Fibroblast of lung (primary cell): Measurements from ENCODE around the gene ANKRD13A. TPM values are rescaled to one million over a fixed set of nuclear protein-coding genes. Genes with fewer than 3 reads are reported as not detected.
"Not testable (repeated sequence)": the region's sequence is repeated elsewhere in the genome, so short reads cannot be mapped to it uniquely, and the experiment has no call there.

Experiments used
- DNase-seq, 2 donors: peaks; one replicate each; pipeline versions ENCODE4 v3.0.0 to v3.0.0-alpha.2; 2010; ENCODE audit warnings: low read depth in 2 of 2
- H2AFZ ChIP-seq: 2 replicates; pipeline ENCODE4 v1.5.1; 2012; ENCODE audit warnings: low read length, control low read depth, inconsistent platforms
- H3K27ac ChIP-seq: 2 replicates; pipeline ENCODE4 v1.5.1; 2011; ENCODE audit warnings: low read length, control low read depth; ENCODE audit not compliant: insufficient read depth
- H3K27me3 ChIP-seq: 2 replicates; pipeline ENCODE4 v1.5.1; 2011; ENCODE audit warnings: mild to moderate bottlenecking, low read length; ENCODE audit not compliant: control insufficient read depth, insufficient read depth
- H3K36me3 ChIP-seq: 2 replicates; pipeline ENCODE4 v1.5.1; 2011; ENCODE audit warnings: low read length; ENCODE audit not compliant: control insufficient read depth, insufficient read depth
- H3K4me1 ChIP-seq: 2 replicates; pipeline ENCODE4 v1.5.1; 2011; ENCODE audit warnings: low read length; ENCODE audit not compliant: control insufficient read depth, insufficient read depth; ENCODE audit errors: extremely low read depth
- H3K4me2 ChIP-seq: 2 replicates; pipeline ENCODE4 v1.5.1; 2011; ENCODE audit warnings: low read length, control low read depth; ENCODE audit not compliant: insufficient read depth; ENCODE audit errors: extremely low read depth
- H3K4me3 ChIP-seq, 4 experiments: fragments of 200-600 bp in 1 of 4; sonication (generic) in 1 of 4; replicated peaks in 1 of 4; 2 replicates each; pipeline ENCODE4 v1.5.1; 2011 to 2016; ENCODE audit warnings: low read length in 4 of 4, low read depth in 3 of 4, mild to moderate bottlenecking in 3 of 4, control low read depth in 2 of 4, inconsistent platforms in 1 of 4, mixed read lengths in 1 of 4; ENCODE audit not compliant: insufficient read depth in 1 of 4; ENCODE audit errors: control extremely low read depth in 1 of 4
- H3K79me2 ChIP-seq: 2 replicates; pipeline ENCODE4 v1.5.1; 2012; ENCODE audit warnings: mild to moderate bottlenecking, low read length, inconsistent platforms; ENCODE audit not compliant: control insufficient read depth, insufficient read depth
- H3K9ac ChIP-seq: 2 replicates; pipeline ENCODE4 v1.5.1; 2011; ENCODE audit warnings: mild to moderate bottlenecking, low read length, control low read depth; ENCODE audit not compliant: insufficient read depth
- H3K9me3 ChIP-seq: 2 replicates; pipeline ENCODE4 v1.5.1; 2012; ENCODE audit warnings: low read depth, low read length; ENCODE audit not compliant: control insufficient read depth, insufficient read depth
- H4K20me1 ChIP-seq: 2 replicates; pipeline ENCODE4 v1.5.1; 2011; ENCODE audit warnings: low read length; ENCODE audit not compliant: control insufficient read depth, insufficient read depth; ENCODE audit errors: extremely low read depth
- EZH2 ChIP-seq: IDR thresholded peaks from 2 replicates; pipeline ENCODE4 v1.5.1; 2012; ENCODE audit warnings: low read length, control low read depth, mild to moderate bottlenecking; ENCODE audit errors: missing control alignments
- polyA plus RNA-seq, 2 donors: library from polyadenylated mRNA; depleted of rRNA in 1 of 2; stranded (reverse) in 1 of 2; unstranded in 1 of 2; fragments of >200 nt; gene quantifications; 2 replicates each; pipeline ENCODE4 v1.2.1, GENCODE V29; 2011 to 2012; ENCODE audit warnings: missing spikeins in 1 of 2
- total RNA-seq: library from RNA; depleted of rRNA; stranded (reverse); fragments of >200 nt; gene quantifications from 2 replicates; pipeline ENCODE4 v1.2.1, GENCODE V29; 2014
- TF ChIP-seq, protein P1 (sequence below), 2 donors: IDR thresholded peaks in 1 of 2; conservative IDR thresholded peaks in 1 of 2; 1 replicate in 1 of 2; 2 replicates in 1 of 2; pipeline ENCODE4 v1.5.1; 2011 to 2012; ENCODE audit warnings: low read length in 2 of 2, control low read depth in 1 of 2, inconsistent platforms in 1 of 2, low read depth in 1 of 2, mild to moderate bottlenecking in 1 of 2

Gene ANKRD13A
- total and polyA plus RNA-seq, 2 donors (not counting 1 experiment from before 2014, with no cell fraction given) = 168 to 340 TPM

DNA sequence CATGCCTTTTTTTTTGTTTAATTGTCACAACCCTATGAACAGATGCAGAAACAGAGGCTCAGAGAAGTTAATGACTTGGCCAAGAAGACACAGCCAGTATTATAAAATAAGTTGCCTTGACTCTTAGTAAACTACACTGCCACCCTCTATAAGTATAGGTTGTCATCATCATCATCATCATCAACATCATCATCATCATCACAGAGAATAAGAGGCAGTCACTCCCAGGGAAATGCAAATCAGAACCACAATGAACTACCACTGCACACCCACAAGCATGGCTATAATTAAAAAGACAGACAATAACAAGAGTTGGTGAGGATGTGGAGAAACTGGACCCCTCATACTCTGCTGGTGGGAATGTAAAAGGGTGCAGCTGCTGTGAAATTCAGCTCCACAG is 72.3 kb downstream of the ANKRD13A start:
- Histone ChIP-seq H3K9me3 (no peaks in the 10 kb centered on the region), H3K9ac (no peak overlapping the region), H3K4me3 (no peak overlapping the region), H3K79me2 (no peaks in the 10 kb centered on the region), H3K36me3 (no peaks in the 10 kb centered on the region), H3K27ac (no peak overlapping the region), H4K20me1 (no peaks in the 10 kb centered on the region), H2AFZ (no peak overlapping the region), H3K27me3 (no peaks in the 10 kb centered on the region), H3K4me2 (no peak overlapping the region), H3K4me1 (peaks cover 2% of the 10 kb centered on the region)
- TF ChIP-seq, protein P1, sequence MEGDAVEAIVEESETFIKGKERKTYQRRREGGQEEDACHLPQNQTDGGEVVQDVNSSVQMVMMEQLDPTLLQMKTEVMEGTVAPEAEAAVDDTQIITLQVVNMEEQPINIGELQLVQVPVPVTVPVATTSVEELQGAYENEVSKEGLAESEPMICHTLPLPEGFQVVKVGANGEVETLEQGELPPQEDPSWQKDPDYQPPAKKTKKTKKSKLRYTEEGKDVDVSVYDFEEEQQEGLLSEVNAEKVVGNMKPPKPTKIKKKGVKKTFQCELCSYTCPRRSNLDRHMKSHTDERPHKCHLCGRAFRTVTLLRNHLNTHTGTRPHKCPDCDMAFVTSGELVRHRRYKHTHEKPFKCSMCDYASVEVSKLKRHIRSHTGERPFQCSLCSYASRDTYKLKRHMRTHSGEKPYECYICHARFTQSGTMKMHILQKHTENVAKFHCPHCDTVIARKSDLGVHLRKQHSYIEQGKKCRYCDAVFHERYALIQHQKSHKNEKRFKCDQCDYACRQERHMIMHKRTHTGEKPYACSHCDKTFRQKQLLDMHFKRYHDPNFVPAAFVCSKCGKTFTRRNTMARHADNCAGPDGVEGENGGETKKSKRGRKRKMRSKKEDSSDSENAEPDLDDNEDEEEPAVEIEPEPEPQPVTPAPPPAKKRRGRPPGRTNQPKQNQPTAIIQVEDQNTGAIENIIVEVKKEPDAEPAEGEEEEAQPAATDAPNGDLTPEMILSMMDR (conservative IDR thresholded peaks at IDR 0.05 in 1 of 2, IDR thresholded peaks at IDR 0.05 in 1 of 2; ENCODE audit: low read depth in 1 of 2, low read length in 2 of 2) = no peak
- TF ChIP-seq EZH2 = no peak
- no peak for DNase-seq

DNA sequence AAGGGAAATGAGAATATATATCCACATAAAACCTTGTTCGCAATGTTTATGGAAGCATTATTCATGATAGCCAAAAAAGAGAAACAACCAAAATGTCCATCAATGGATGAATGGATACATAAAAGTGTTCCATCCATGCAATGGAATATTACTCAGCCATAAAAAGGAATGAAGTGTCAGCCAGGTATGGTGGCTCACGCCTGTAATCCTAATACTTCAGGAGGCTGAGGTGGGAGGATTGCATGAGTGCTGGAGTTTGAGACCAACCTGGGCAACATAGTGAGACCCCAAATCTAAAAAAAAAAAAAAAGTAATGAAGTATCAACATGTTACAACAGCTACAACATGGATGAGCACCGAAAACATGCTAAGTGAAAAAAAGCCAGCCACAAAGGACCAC is 72.7 kb downstream of the ANKRD13A start:
- no peak for TF ChIP-seq EZH2
- TF ChIP-seq, protein P1 (conservative IDR thresholded peaks at IDR 0.05 in 1 of 2, IDR thresholded peaks at IDR 0.05 in 1 of 2; ENCODE audit: low read depth in 1 of 2, low read length in 2 of 2) = no peak
- Histone ChIP-seq H3K27ac (no peak overlapping the region), H3K4me1 (peaks cover 2% of the 10 kb centered on the region), H3K27me3 (no peaks in the 10 kb centered on the region), H3K4me3 (no peak overlapping the region), H3K4me2 (no peak overlapping the region), H3K36me3 (no peaks in the 10 kb centered on the region), H3K79me2 (no peaks in the 10 kb centered on the region), H3K9ac (no peak overlapping the region), H4K20me1 (no peaks in the 10 kb centered on the region), H2AFZ (no peak overlapping the region), H3K9me3 (no peaks in the 10 kb centered on the region)
- no peak for DNase-seq

DNA sequence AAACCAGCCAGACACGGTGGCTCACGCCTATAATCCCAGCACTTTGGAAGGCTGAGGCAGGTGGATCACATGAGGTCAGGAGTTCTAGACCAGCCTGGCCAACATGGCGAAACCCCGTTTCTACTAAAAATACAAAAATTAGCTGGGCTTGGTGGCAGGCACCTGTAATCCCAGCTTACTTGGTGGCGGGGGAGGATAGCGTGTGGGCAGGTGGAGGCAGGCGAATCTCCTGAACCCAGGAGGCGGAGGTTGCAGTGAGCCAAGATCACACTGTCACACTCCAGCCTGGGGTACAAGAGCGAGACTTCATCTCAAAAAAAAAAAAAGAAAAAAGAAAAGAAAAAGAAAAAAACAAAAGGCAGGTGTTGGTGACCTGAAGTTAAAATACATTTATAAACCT is 73.4 kb downstream of the ANKRD13A start:
- not testable (repeated sequence) for H3K4me1 ChIP-seq, H3K79me2 ChIP-seq, H4K20me1 ChIP-seq, H3K9ac ChIP-seq, H3K9me3 ChIP-seq, DNase-seq, H3K27ac ChIP-seq, H3K27me3 ChIP-seq, H3K36me3 ChIP-seq
- H3K4me2 ChIP-seq = peak overlapping the region; percentile 76
- peak overlapping the region; percentile 85 for H2AFZ ChIP-seq
- peak overlapping the region in 1 of 4 experiments; percentile 62 for H3K4me3 ChIP-seq
